B cell (primary cell): ENCODE data around the gene WDR62. TPM values are rescaled to one million over a fixed set of nuclear protein-coding genes. Genes with fewer than 3 reads are reported as not detected.

Experiments
- ATAC-seq: fragments of 200-7000 bp; cut with Tn5 transposase; one replicate; pipeline ENCODE4 v1.10.0; 2021; ENCODE audit warnings: low read depth, mild to moderate bottlenecking, moderate number of reproducible peaks, moderate library complexity
- CTCF ChIA-PET: fragments of 350-600 bp; sonication (Branson Sonifier 250); formaldehyde crosslinking; loops from one replicate; lab custom pipeline; 2021; ENCODE audit warnings: antibody characterized with exemption, inconsistent platforms; lab: Charles Lee
- POLR2A ChIA-PET: fragments of 350-600 bp; sonication (Branson Sonifier 250); formaldehyde crosslinking; loops from one replicate; lab custom pipeline; 2021; ENCODE audit warnings: antibody characterized with exemption; lab: Charles Lee
- DNase-seq: peaks from one replicate; pipeline ENCODE4 v3.0.0; 2013
- H2AFZ ChIP-seq: 2 replicates; pipeline ENCODE4 v1.6.1; 2012; ENCODE audit warnings: mild to moderate bottlenecking, low read depth, low read length; ENCODE audit not compliant: insufficient read depth, poor library complexity, severe bottlenecking
- H3K27ac ChIP-seq, 2 donors: 1 replicate in 1 of 2; 2 replicates in 1 of 2; pipeline ENCODE4 v1.5.1; 2012 to 2013; ENCODE audit warnings: low read length in 2 of 2, mild to moderate bottlenecking in 2 of 2, moderate library complexity in 1 of 2
- H3K27me3 ChIP-seq, 4 experiments: fragments of 200-600 bp in 1 of 4; sonication (generic) in 1 of 4; replicated peaks in 1 of 4; 1 replicate in 2 of 4; 2 replicates in 2 of 4; pipeline versions ENCODE4 v1.6.1 to v1.7.0; 2013 to 2016; ENCODE audit warnings: low read length in 3 of 4, mild to moderate bottlenecking in 2 of 4, mixed read lengths in 1 of 4, moderate library complexity in 1 of 4; ENCODE audit not compliant: insufficient read depth in 4 of 4, control insufficient read depth in 3 of 4; ENCODE audit errors: control extremely low read depth in 1 of 4
- H3K36me3 ChIP-seq, 2 experiments: replicated peaks in 1 of 2; 1 replicate in 1 of 2; 2 replicates in 1 of 2; pipeline versions ENCODE4 v1.6.1 to v1.7.1; 2013; ENCODE audit warnings: low read length in 1 of 2; ENCODE audit not compliant: insufficient read depth in 2 of 2, control insufficient read depth in 1 of 2; ENCODE audit errors: control extremely low read depth in 1 of 2, extremely low read depth in 1 of 2
- H3K4me1 ChIP-seq, 2 donors: fragments of 200-600 bp in 1 of 2; sonication (generic) in 1 of 2; 1 replicate in 1 of 2; 2 replicates in 1 of 2; pipeline versions ENCODE4 v1.5.1 to v1.6.1; 2013 to 2017; ENCODE audit warnings: low read length in 2 of 2; ENCODE audit not compliant: control insufficient read depth in 2 of 2, insufficient read depth in 2 of 2
- H3K4me2 ChIP-seq: replicated peaks from 2 replicates; pipeline ENCODE3; 2012; ENCODE audit warnings: mild to moderate bottlenecking, low read depth, low read length; ENCODE audit not compliant: poor library complexity, severe bottlenecking
- H3K4me3 ChIP-seq, 5 experiments: fragments of 200-600 bp in 1 of 5; sonication (generic) in 1 of 5; 1 replicate in 3 of 5; 2 replicates in 2 of 5; pipeline versions ENCODE4 v1.5.1 to v1.7.0; 2011 to 2016; ENCODE audit warnings: low read length in 4 of 5, mild to moderate bottlenecking in 4 of 5, low read depth in 2 of 5, control low read depth in 1 of 5, moderate library complexity in 1 of 5; ENCODE audit not compliant: insufficient read depth in 1 of 5; ENCODE audit errors: control extremely low read depth in 1 of 5, extremely low read depth in 1 of 5
- H3K79me2 ChIP-seq: fragments of 200-600 bp; sonication (generic); one replicate; pipeline ENCODE4 v1.6.0; 2016; ENCODE audit warnings: low read length; ENCODE audit not compliant: control insufficient read depth, insufficient read depth
- H3K9ac ChIP-seq: fragments of 200-600 bp; sonication (generic); 2 replicates; pipeline ENCODE4 v1.6.1; 2017; ENCODE audit warnings: mild to moderate bottlenecking, low read length, moderate library complexity
- H3K9me3 ChIP-seq, 3 donors: one replicate each; pipeline versions ENCODE4 v1.6.1 to v1.7.1; 2013; ENCODE audit warnings: low read length in 2 of 3; ENCODE audit not compliant: control insufficient read depth in 2 of 3, insufficient read depth in 1 of 3; ENCODE audit errors: control extremely low read depth in 1 of 3
- H4K20me1 ChIP-seq: 2 replicates; pipeline ENCODE4 v1.6.0; 2012; ENCODE audit warnings: mild to moderate bottlenecking, low read length; ENCODE audit not compliant: insufficient read depth, control insufficient read depth, poor library complexity, severe bottlenecking
- H3K27ac Mint-ChIP-seq: one replicate; pipeline ENCODE4 v1.8.0; 2021; ENCODE audit warnings: mixed read lengths
- H3K27me3 Mint-ChIP-seq: one replicate; pipeline ENCODE4 v1.8.0; 2021; ENCODE audit warnings: mixed read lengths
- H3K4me1 Mint-ChIP-seq: one replicate; pipeline ENCODE4 v1.8.0; 2021; ENCODE audit warnings: mixed read lengths
- H3K4me3 Mint-ChIP-seq: one replicate; pipeline ENCODE4 v1.8.0; 2021; ENCODE audit warnings: mixed read lengths
- H3K9me3 Mint-ChIP-seq: one replicate; pipeline ENCODE4 v1.8.0; 2022; ENCODE audit warnings: mixed read lengths; ENCODE audit not compliant: insufficient read depth
- EZH2 ChIP-seq: IDR thresholded peaks from 2 replicates; pipeline ENCODE4 v1.6.1; 2012; ENCODE audit warnings: borderline replicate concordance, low read depth, mild to moderate bottlenecking, moderate library complexity, low read length; ENCODE audit not compliant: insufficient read depth, poor library complexity, severe bottlenecking
- WGBS: methylation state at CpG from one replicate; pipeline ENCODE4 v1.1.5; 2013; ENCODE audit warnings: missing lambda C conversion rate; ENCODE audit not compliant: insufficient coverage; 5-methylcytosine and 5-hydroxymethylcytosine counted together
- intact Hi-C: fragments of 100-400 bp; cut with micrococcal nuclease; formaldehyde crosslinking; loops from one replicate; pipeline ENCODE4 v1.10.0; 2022
- polyA plus RNA-seq: library from polyadenylated mRNA; depleted of rRNA; stranded (reverse); fragments of >200 nt; gene quantifications from 2 replicates; pipeline ENCODE4 v1.2.3, GENCODE V29; 2012
- total RNA-seq, 2 donors: library from RNA; stranded (reverse); fragments of 120-200 nt in 1 of 2; gene quantifications; 1 replicate in 1 of 2; 2 replicates in 1 of 2; pipeline versions ENCODE4 v1.2.3 to v1.2.4, GENCODE V29; 2013 to 2022
- TF ChIP-seq, protein P1 (sequence below): fragments of 200-600 bp; IDR thresholded peaks from one replicate; pipeline ENCODE4 v1.8.0; 2022; ENCODE audit warnings: antibody characterized with exemption, mild to moderate bottlenecking

WDR62 gene
- total and polyA plus RNA-seq, 2 donors (not counting 1 experiment from before 2014, with no cell fraction given), result 1.8 to 1.9 TPM

DNA sequence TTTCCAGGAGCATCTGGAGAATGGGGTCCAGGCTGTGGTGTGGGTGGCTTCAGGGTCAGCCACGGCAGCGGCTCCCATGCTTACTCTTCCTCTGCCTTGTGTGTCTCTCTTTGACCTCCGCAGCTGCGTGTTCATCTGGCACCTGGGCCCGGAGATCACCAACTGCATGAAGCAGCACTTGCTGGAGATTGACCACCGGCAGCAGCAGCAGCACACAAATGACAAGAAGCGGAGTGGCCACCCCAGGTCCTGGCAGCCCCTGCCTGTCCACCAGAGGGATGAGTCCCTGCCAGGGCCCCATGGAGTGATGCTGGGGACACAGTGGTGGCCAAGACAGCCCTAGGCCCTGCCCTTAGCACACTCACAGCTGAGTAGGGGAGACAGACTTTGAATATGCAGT is 37.9 kb downstream of the WDR62 start:
- H3K4me1 ChIP-seq, result no peaks in the 10 kb centered on the region
- H2AFZ ChIP-seq, result no peak overlapping the region
- no peak overlapping the region for H3K4me2 ChIP-seq
- ATAC-seq (no peak), DNase-seq (no peak)
- no peak overlapping the region for H3K9ac ChIP-seq
- H3K27ac ChIP-seq, result no peak overlapping the region
- H3K4me3 ChIP-seq, result no peak overlapping the region
- intact Hi-C loops, result no loop called here
- no peaks in the 10 kb centered on the region for H3K27me3 Mint-ChIP-seq
- no peaks in the 10 kb centered on the region for H4K20me1 ChIP-seq
- ChIA-PET POLR2A (no interaction called here), CTCF (no interaction called here)
- TF ChIP-seq, protein P1, sequence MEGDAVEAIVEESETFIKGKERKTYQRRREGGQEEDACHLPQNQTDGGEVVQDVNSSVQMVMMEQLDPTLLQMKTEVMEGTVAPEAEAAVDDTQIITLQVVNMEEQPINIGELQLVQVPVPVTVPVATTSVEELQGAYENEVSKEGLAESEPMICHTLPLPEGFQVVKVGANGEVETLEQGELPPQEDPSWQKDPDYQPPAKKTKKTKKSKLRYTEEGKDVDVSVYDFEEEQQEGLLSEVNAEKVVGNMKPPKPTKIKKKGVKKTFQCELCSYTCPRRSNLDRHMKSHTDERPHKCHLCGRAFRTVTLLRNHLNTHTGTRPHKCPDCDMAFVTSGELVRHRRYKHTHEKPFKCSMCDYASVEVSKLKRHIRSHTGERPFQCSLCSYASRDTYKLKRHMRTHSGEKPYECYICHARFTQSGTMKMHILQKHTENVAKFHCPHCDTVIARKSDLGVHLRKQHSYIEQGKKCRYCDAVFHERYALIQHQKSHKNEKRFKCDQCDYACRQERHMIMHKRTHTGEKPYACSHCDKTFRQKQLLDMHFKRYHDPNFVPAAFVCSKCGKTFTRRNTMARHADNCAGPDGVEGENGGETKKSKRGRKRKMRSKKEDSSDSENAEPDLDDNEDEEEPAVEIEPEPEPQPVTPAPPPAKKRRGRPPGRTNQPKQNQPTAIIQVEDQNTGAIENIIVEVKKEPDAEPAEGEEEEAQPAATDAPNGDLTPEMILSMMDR, result no peak
- TF ChIP-seq EZH2, result no peak
- 97% methylated on average over 7 of the region's 7 CpGs for WGBS
- no peak overlapping the region for H3K27ac Mint-ChIP-seq
- H3K9me3 ChIP-seq, result no peaks in the 10 kb centered on the region
- H3K9me3 Mint-ChIP-seq, result no peaks in the 10 kb centered on the region
- H3K36me3 ChIP-seq, result no peaks in the 10 kb centered on the region
- no peaks in the 10 kb centered on the region for H3K4me1 Mint-ChIP-seq
- H3K79me2 ChIP-seq, result no peaks in the 10 kb centered on the region
- no peaks in the 10 kb centered on the region for H3K27me3 ChIP-seq
- no peak overlapping the region for H3K4me3 Mint-ChIP-seq

DNA sequence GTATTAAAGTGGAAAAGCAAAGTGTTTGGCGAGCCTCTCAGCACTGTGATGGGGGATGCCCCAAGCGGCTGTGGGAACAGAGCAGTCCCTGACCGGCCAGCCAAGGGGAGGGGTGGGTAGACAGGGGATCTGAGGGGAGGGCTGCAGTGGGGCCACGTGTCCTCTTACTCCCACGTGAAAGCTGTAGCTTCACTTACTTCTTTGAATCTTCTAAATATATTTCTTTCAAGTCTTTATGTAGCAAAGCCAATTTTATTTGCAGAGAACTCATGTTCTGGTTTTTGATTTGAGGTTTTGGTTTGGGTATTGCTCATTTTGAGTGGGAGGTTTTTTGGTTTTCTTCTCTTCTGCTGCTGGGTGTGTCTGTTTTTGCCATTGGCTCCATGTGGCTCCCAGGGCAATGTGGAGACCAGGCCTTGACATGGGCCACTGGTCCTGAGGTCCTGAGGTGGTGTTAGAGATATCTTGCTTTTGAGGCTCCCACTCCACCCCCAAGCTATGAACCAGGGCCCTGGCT is 38.5 kb downstream of the WDR62 start:
- no peak for ATAC-seq
- Mint-ChIP-seq H3K27ac (no peak overlapping the region), H3K9me3 (no peaks in the 10 kb centered on the region), H3K27me3 (no peaks in the 10 kb centered on the region), H3K4me3 (no peak overlapping the region), H3K4me1 (no peaks in the 10 kb centered on the region)
- WGBS, result 83% methylated on average over 1 of the region's 5 CpGs
- POLR2A ChIA-PET, result no interaction called here
- H3K27ac ChIP-seq, result no peak overlapping the region
- H3K9me3 ChIP-seq, result no peaks in the 10 kb centered on the region
- no peak overlapping the region for H3K4me2 ChIP-seq
- no peak overlapping the region for H3K9ac ChIP-seq
- H3K27me3 ChIP-seq, result no peaks in the 10 kb centered on the region
- no peak overlapping the region for H2AFZ ChIP-seq
- no peak for TF ChIP-seq EZH2
- TF ChIP-seq, protein P1, result no peak
- no peaks in the 10 kb centered on the region for H4K20me1 ChIP-seq
- DNase-seq, result no peak
- H3K79me2 ChIP-seq, result no peaks in the 10 kb centered on the region
- H3K4me3 ChIP-seq, result no peak overlapping the region
- CTCF ChIA-PET, result no interaction called here
- H3K4me1 ChIP-seq, result no peaks in the 10 kb centered on the region
- no peaks in the 10 kb centered on the region for H3K36me3 ChIP-seq
- intact Hi-C loops, result no loop called here
